ENCODE measurements around the gene MOV10. TPM values are rescaled to one million over a fixed set of nuclear protein-coding genes. Genes with fewer than 3 reads are reported as not detected.

MOV10 gene, protein sequence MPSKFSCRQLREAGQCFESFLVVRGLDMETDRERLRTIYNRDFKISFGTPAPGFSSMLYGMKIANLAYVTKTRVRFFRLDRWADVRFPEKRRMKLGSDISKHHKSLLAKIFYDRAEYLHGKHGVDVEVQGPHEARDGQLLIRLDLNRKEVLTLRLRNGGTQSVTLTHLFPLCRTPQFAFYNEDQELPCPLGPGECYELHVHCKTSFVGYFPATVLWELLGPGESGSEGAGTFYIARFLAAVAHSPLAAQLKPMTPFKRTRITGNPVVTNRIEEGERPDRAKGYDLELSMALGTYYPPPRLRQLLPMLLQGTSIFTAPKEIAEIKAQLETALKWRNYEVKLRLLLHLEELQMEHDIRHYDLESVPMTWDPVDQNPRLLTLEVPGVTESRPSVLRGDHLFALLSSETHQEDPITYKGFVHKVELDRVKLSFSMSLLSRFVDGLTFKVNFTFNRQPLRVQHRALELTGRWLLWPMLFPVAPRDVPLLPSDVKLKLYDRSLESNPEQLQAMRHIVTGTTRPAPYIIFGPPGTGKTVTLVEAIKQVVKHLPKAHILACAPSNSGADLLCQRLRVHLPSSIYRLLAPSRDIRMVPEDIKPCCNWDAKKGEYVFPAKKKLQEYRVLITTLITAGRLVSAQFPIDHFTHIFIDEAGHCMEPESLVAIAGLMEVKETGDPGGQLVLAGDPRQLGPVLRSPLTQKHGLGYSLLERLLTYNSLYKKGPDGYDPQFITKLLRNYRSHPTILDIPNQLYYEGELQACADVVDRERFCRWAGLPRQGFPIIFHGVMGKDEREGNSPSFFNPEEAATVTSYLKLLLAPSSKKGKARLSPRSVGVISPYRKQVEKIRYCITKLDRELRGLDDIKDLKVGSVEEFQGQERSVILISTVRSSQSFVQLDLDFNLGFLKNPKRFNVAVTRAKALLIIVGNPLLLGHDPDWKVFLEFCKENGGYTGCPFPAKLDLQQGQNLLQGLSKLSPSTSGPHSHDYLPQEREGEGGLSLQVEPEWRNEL
- total RNA-seq (10 to 100 TPM; 14.1 to 20.3 (median 18.3) TPM), polyA plus RNA-seq (19.4 TPM)
- long read RNA-seq, donor 1, partial matches to known transcripts: 5 of 15 reads
- long read RNA-seq, donor 1, other reads (novel, unspliced or antisense): 6 of 15 reads
- long read RNA-seq, donor 2, partial matches to known transcripts: 2 of 8 reads
- long read RNA-seq, donor 2, other reads (novel, unspliced or antisense): 2 of 8 reads
- long read RNA-seq, donor 3, transcript MOV10-201 (20 exons, 3,383 nt): major isoform, 13 of 53 reads
- long read RNA-seq, donor 3, transcript MOV10-203 (21 exons, 3,552 nt): minor isoform, 11 of 53 reads
- long read RNA-seq, donor 3, partial matches to known transcripts: 15 of 53 reads
- long read RNA-seq, donor 3, other reads (novel, unspliced or antisense): 13 of 53 reads
- long read RNA-seq, donor 4, partial matches to known transcripts: 5 of 14 reads
- long read RNA-seq, donor 4, other reads (novel, unspliced or antisense): 8 of 14 reads

DNA sequence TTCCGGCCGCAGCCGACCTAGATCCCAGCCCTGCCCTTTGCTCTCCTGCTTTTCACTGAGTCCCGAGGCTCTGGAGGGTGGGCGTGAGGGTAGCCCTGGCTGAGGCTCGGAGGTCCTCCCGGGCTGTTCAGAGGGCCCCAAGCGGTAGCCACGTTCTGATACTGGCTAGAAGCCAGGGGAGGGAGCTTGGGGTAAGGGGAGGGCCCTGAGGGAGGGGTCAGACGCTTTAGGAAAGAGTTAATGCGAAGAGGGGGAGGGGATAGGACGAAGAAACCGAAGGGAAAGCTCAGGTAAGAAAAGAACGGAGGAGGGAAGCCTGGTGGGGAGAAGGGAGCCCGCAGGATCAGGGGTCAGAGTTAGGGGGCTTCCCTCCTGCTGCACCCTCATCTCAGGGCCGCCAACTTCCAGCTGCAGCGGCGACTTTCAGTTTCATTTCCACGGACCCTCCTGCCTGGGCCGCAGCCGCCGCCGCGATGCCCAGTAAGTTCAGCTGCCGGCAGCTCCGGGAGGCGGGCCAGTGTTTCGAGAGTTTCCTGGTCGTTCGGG, at the start of gene MOV10:
Gene MOV10 (plus strand): TSS at position 220 of the 546 bp plus-strand sequence. CDS start 254 bp downstream, at position 474.
- Histone ChIP-seq H3K4me1 (ENCODE audit: control insufficient read depth, insufficient read depth, low read length) (no peaks in the 10 kb centered on the region), H3K27ac (ENCODE audit: low read length) (peak within 1 kb of the TSS; percentile 71), H3K9me3 (ENCODE audit: control insufficient read depth, low read length) (no peaks in the 10 kb centered on the region), H3K4me3 (ENCODE audit: low read length) (peak within 1 kb of the TSS; percentile 95), H3K27me3 (ENCODE audit: control insufficient read depth, insufficient read depth) (no peaks in the 10 kb centered on the region)
- ATAC-seq: peak; percentile 76 to 80
- peak; percentile 77 to 92 (median 90) for DNase-seq
- WGBS: under 1% methylated on average over 30 of the region's 30 CpGs
- intact Hi-C loops (cut with DNase I): loop anchor here in 2 of 4 donors (5.0 to 10.0 kb wide), 2 partner anchors 33 to 50 kb away; partner anchors contain the start of gene RHOC (in 1 of the 2)

DNA sequence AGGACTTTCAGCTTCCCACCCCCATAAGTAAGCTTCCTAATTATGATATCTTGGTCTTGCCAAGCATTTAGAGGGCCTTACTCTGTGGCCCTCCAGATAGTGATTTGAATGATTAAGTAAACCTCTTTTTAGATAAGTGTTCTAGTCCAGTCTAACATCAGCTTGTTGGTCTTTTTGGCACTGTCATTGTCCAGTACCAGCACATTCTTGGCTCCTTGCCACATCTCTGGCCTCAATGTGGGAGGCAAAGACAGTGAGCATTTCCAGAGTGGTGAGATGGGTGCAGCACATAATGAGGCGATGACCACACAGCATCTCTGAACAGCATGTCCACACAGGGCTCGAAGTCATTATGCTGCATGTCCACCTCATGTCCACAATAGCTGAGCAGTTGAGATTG, 48.8 kb upstream of the MOV10 start:
- ATAC-seq (peak; percentile 52 to 62), DNase-seq (peak in 1 of 3 donors; percentile 63)
- peaks cover 3% of the 10 kb centered on the region for H3K4me1 ChIP-seq (ENCODE audit: control insufficient read depth, insufficient read depth, low read length)
- H3K4me3 ChIP-seq (ENCODE audit: low read length): no peak overlapping the region
- no peaks in the 10 kb centered on the region for H3K9me3 ChIP-seq (ENCODE audit: control insufficient read depth, low read length)
- intact Hi-C loops (cut with DNase I): loop anchor here in 3 of 4 donors (10.0 kb wide), 2 partner anchors 49 to 79 kb away; partner anchors contain the start of genes MOV10 (in 2 of the 3) and RHOC (in 1 of the 3)
- 89% methylated on average over 2 of the region's 2 CpGs for WGBS
- H3K27me3 ChIP-seq (ENCODE audit: control insufficient read depth, insufficient read depth): no peaks in the 10 kb centered on the region
- H3K27ac ChIP-seq (ENCODE audit: low read length): no peak overlapping the region

DNA sequence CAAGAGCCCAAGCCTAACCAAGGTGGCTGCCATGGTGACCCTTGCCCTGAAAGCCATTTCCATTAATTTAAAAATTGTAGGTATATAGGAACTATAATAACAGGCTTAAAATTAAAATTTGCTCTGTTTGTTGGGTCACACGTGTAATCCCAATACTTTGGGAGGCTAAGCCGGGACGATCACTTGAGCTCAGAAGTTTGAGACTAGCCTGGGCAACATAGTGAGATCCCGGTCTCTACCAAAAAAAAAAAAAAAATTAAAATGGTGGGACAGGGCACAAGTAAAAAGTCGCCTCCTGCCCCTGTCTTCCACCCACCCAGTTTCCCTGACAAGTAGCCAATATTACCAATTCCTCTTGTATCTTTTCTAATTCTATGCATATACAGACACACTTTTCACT, 48.3 kb upstream of the MOV10 start:
- Histone ChIP-seq H3K9me3 (ENCODE audit: control insufficient read depth, low read length) (no peaks in the 10 kb centered on the region), H3K27me3 (ENCODE audit: control insufficient read depth, insufficient read depth) (no peaks in the 10 kb centered on the region), H3K4me3 (ENCODE audit: low read length) (no peak overlapping the region), H3K27ac (ENCODE audit: low read length) (no peak overlapping the region), H3K4me1 (ENCODE audit: control insufficient read depth, insufficient read depth, low read length) (peaks cover 3% of the 10 kb centered on the region)
- ATAC-seq (no peak), DNase-seq (no peak)
- intact Hi-C loops (cut with DNase I): loop anchor here in 3 of 4 donors (10.0 kb wide), 2 partner anchors 49 to 79 kb away; partner anchors contain the start of genes MOV10 (in 2 of the 3) and RHOC (in 1 of the 3)
- 95% methylated on average over 5 of the region's 5 CpGs for WGBS

DNA sequence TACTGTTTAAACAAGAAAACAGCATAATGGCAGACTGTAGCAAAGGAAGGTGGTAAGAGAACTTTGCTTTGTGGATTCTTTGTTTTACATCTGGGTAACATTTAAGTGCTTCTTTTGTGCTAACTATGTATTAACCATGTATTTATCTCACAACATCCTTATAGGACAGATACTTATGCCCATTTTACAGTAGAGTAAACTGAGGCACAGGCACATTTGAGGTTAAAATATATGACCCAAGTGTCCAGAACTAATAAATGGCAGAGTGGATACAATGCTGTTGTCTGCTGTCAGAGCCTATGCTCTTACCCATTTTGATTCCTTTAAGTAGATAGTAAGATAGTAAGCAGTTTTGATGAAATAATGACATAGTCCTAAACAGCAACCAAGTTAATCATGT, 47.6 kb upstream of the MOV10 start:
- H3K9me3 ChIP-seq (ENCODE audit: control insufficient read depth, low read length): no peaks in the 10 kb centered on the region
- H3K4me3 ChIP-seq (ENCODE audit: low read length): no peak overlapping the region
- intact Hi-C loops (cut with DNase I): loop anchor here in 3 of 4 donors (10.0 kb wide), 2 partner anchors 48 to 78 kb away; partner anchors contain the start of genes MOV10 (in 2 of the 3) and RHOC (in 1 of the 3)
- DNase-seq (no peak), ATAC-seq (no peak)
- peaks cover 3% of the 10 kb centered on the region for H3K4me1 ChIP-seq (ENCODE audit: control insufficient read depth, insufficient read depth, low read length)
- H3K27me3 ChIP-seq (ENCODE audit: control insufficient read depth, insufficient read depth): no peaks in the 10 kb centered on the region
- H3K27ac ChIP-seq (ENCODE audit: low read length): no peak overlapping the region

DNA sequence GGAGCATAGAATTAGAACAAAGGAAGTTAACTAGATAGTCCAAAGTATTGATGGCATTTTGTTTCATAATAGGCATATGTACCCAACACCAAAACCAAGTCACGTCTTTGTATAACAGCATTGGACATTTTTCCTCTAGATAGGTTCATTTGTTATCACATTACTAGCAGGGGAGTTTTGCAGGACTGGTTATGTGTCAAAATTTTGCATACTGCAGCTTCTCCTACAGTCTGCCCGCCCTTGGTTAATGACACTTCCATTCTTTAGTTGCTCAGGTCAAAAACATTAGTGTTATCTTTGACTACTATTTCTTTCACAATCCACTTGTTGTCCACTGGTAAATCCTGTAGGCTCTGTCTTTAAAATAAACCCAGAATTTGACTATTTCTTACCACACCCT, 45.9 kb upstream of the MOV10 start:
- DNase-seq: no peak
- H3K27me3 ChIP-seq (ENCODE audit: control insufficient read depth, insufficient read depth): no peaks in the 10 kb centered on the region
- intact Hi-C loops (cut with DNase I): loop anchor here in 3 of 4 donors (10.0 kb wide), 2 partner anchors 46 to 76 kb away; partner anchors contain the start of genes MOV10 (in 2 of the 3) and RHOC (in 1 of the 3)
- peaks cover 5% of the 10 kb centered on the region for H3K4me1 ChIP-seq (ENCODE audit: control insufficient read depth, insufficient read depth, low read length)
- ATAC-seq: no peak
- H3K4me3 ChIP-seq (ENCODE audit: low read length): no peak overlapping the region
- 84% methylated on average over 2 of the region's 2 CpGs for WGBS
- H3K27ac ChIP-seq (ENCODE audit: low read length): no peak overlapping the region
- no peaks in the 10 kb centered on the region for H3K9me3 ChIP-seq (ENCODE audit: control insufficient read depth, low read length)

DNA sequence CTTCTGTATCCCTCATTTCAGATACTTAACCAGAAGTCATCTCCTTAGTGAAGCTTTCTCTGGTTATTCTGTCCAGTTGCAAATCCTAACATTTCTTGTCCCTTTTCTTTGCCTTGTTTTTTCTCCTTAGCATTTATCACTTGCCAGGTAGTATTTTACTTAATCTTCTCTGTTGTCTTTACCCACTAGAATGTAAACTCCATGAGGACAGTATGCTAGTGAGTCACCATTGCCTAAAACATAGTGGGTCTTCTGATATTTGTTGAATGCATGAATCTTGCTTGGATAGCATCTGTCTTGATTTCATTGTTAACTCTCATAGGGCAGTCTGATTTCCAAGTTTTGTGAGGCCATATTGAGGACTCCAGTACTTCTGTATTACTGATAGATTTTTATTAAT, 45.2 kb upstream of the MOV10 start:
- Histone ChIP-seq H3K27me3 (ENCODE audit: control insufficient read depth, insufficient read depth) (no peaks in the 10 kb centered on the region), H3K4me1 (ENCODE audit: control insufficient read depth, insufficient read depth, low read length) (peaks cover 5% of the 10 kb centered on the region), H3K9me3 (ENCODE audit: control insufficient read depth, low read length) (no peaks in the 10 kb centered on the region), H3K4me3 (ENCODE audit: low read length) (no peak overlapping the region), H3K27ac (ENCODE audit: low read length) (no peak overlapping the region)
- DNase-seq (no peak), ATAC-seq (no peak)
- intact Hi-C loops (cut with DNase I): loop anchor here in 3 of 4 donors (10.0 kb wide), 2 partner anchors 46 to 76 kb away; partner anchors contain the start of genes MOV10 (in 2 of the 3) and RHOC (in 1 of the 3)

DNA sequence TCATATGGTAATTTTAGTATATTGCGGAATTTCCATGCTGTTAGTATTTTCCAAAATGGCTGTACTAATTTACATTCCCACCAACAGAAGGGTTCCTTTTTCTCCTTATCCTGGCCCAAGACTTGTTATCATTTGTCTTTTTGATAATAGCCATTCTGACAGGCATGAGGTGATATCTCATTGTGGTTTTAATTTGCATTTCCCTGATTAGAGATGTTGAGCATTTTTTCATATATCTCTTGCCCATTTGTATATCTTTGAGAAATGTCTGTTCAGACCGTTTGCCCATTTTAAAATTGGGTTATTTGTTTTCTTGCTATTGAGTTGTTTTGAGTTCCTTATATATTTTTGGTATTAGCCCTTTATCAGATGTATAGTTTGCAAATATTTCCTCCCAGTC, 40.8 kb upstream of the MOV10 start:
- Histone ChIP-seq H3K4me3 (ENCODE audit: low read length) (no peak overlapping the region), H3K27me3 (ENCODE audit: control insufficient read depth, insufficient read depth) (no peaks in the 10 kb centered on the region), H3K9me3 (ENCODE audit: control insufficient read depth, low read length) (no peaks in the 10 kb centered on the region), H3K27ac (ENCODE audit: low read length) (no peak overlapping the region), H3K4me1 (ENCODE audit: control insufficient read depth, insufficient read depth, low read length) (peaks cover 5% of the 10 kb centered on the region)
- intact Hi-C loops (cut with DNase I): no loop called here
- WGBS: 86% methylated on average over 2 of the region's 2 CpGs
- ATAC-seq (no peak), DNase-seq (no peak)

DNA sequence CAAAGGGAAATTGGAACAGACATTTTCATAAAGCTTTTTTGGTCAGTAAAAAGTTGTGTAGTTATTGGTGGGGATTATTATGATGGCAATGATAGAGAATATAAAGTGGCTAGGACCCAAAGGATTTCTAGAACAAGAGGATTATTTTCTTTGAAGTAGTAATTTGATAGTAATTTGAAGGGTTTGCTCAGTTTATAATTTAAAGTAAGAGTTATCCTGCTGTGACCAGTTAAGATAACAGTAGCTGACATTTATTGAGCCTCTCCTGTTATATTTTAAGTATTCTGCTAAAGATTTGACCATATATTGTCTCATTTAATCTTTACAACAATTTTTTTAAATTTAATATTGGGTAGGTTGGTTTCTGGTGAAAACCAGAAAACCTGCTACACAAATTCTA, 40.1 kb upstream of the MOV10 start:
- H3K4me1 ChIP-seq (ENCODE audit: control insufficient read depth, insufficient read depth, low read length): peaks cover 5% of the 10 kb centered on the region
- H3K9me3 ChIP-seq (ENCODE audit: control insufficient read depth, low read length): no peaks in the 10 kb centered on the region
- no peaks in the 10 kb centered on the region for H3K27me3 ChIP-seq (ENCODE audit: control insufficient read depth, insufficient read depth)
- no peak overlapping the region for H3K27ac ChIP-seq (ENCODE audit: low read length)
- no peak overlapping the region for H3K4me3 ChIP-seq (ENCODE audit: low read length)
- intact Hi-C loops (cut with DNase I): no loop called here
- no peak for DNase-seq
- ATAC-seq: no peak

DNA sequence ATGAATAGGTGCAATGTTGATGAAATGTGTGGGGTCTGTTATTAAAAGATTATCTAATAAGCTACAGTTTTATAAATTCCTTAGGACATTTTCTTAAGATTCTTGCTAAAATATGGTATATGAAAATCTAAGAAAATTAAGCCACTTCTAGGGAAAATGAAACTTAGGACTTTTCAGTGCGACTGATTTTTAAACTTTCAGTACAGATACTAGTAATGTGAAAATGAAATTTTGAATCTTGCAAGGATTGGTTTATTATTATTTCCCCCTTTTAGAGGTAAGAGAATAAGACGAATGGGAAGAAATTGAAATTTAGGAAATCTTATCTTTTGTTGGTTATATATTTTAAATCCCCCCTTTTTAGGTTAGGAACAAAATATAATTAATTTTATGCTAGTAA, 38.4 kb upstream of the MOV10 start:
- Histone ChIP-seq H3K9me3 (ENCODE audit: control insufficient read depth, low read length) (no peaks in the 10 kb centered on the region), H3K27me3 (ENCODE audit: control insufficient read depth, insufficient read depth) (no peaks in the 10 kb centered on the region), H3K4me1 (ENCODE audit: control insufficient read depth, insufficient read depth, low read length) (peaks cover 5% of the 10 kb centered on the region), H3K4me3 (ENCODE audit: low read length) (no peak overlapping the region), H3K27ac (ENCODE audit: low read length) (no peak overlapping the region)
- intact Hi-C loops (cut with DNase I): no loop called here
- ATAC-seq: no peak
- DNase-seq: no peak
- 79% methylated on average over 2 of the region's 2 CpGs for WGBS
